GM23338 (cell line): ENCODE data around the gene ATP2A3.

Experiments
- CTCF ChIP-seq, 2 experiments: fragments of 200-600 bp in 1 of 2; sonication (generic) in 1 of 2; conservative IDR thresholded peaks; 2 replicates each; pipeline versions ENCODE4 v1.5.1 to v1.6.1; 2016 to 2017; ENCODE audit warnings: antibody characterized with exemption in 2 of 2, low read depth in 2 of 2, mild to moderate bottlenecking in 2 of 2, moderate library complexity in 1 of 2
- ETS1 ChIP-seq: IDR thresholded peaks from 2 replicates; pipeline ENCODE4 v1.6.1; 2016; ENCODE audit warnings: antibody characterized with exemption
- EZH2 ChIP-seq: fragments of 200-600 bp; sonication (generic); IDR thresholded peaks from one replicate; pipeline ENCODE4 v1.8.0; 2017; ENCODE audit warnings: antibody characterized with exemption, mild to moderate bottlenecking, low read depth; ENCODE audit not compliant: unreplicated experiment
- EZH2phosphoT487 ChIP-seq: fragments of 200-600 bp; sonication (generic); IDR thresholded peaks from one replicate; pipeline ENCODE4 v1.8.1; 2018; ENCODE audit warnings: antibody characterized with exemption; ENCODE audit not compliant: unreplicated experiment
- POLR2AphosphoS5 ChIP-seq: IDR thresholded peaks from 2 replicates; pipeline ENCODE4 v1.6.1; 2016; ENCODE audit warnings: antibody characterized with exemption, low read depth
- REST ChIP-seq: IDR thresholded peaks from one replicate; pipeline ENCODE4 v1.6.1; 2018; ENCODE audit warnings: antibody characterized with exemption; ENCODE audit not compliant: unreplicated experiment
- STAT1 ChIP-seq: IDR thresholded peaks from one replicate; pipeline ENCODE4 v1.6.1; 2016; ENCODE audit warnings: antibody characterized with exemption; ENCODE audit not compliant: unreplicated experiment
- ZNF114 ChIP-seq: fragments of 250-450 bp; sonication (Bioruptor Pico); IDR thresholded peaks from 2 replicates; pipeline ENCODE4 v1.5.0; 2020; ENCODE audit warnings: mild to moderate bottlenecking, moderate library complexity
- ZNF331 ChIP-seq: fragments of 250-450 bp; sonication (Bioruptor Pico); IDR thresholded peaks from 2 replicates; pipeline ENCODE4 v1.5.0; 2020; ENCODE audit warnings: low read depth, mild to moderate bottlenecking, moderate library complexity
- ZNF462 ChIP-seq: fragments of 250-450 bp; sonication (Bioruptor Pico); IDR thresholded peaks from 2 replicates; pipeline ENCODE4 v1.5.0; 2020; ENCODE audit warnings: mild to moderate bottlenecking, moderate library complexity

- no peak for TF ChIP-seq STAT1
- TF ChIP-seq POLR2AphosphoS5 = no peak
- TF ChIP-seq CTCF (conservative IDR thresholded peaks at IDR 0.05; ENCODE audit: low read depth in 2 of 2) = no peak
- TF ChIP-seq REST = no peak
- TF ChIP-seq ZNF331 = no peak
- TF ChIP-seq EZH2 = no peak
- no peak for TF ChIP-seq EZH2phosphoT487
- TF ChIP-seq ZNF462 (CRISPR knock-in tag) = no peak
- TF ChIP-seq ETS1 = no peak
- TF ChIP-seq ZNF114 (CRISPR knock-in tag) = no peak
Observed at GRCh38 chr17:3943240-3943891, 20.9 kb downstream of the ATP2A3 start.
